Mesenteric fat pad (tissue), 1 donor: ENCODE results near the gene SMAD3. TPM values are rescaled to one million over a fixed set of nuclear protein-coding genes. Genes with fewer than 3 reads are reported as not detected.

Source experiments
- DNase-seq: peaks from one replicate; pipeline ENCODE4 v3.0.0-alpha.2; 2020; ENCODE audit warnings: low spot score
- total RNA-seq: library from RNA; stranded (reverse); fragmentation: NEBNext Ultra II Directional; extraction: Animal tissue kit (Norgen Biotek cat#: 25700); gene quantifications from one replicate; pipeline ENCODE4 v1.2.1, GENCODE V29; 2021
- donor health status: DM: yes; HTN: yes; CAD: no.

Gene SMAD3
- total RNA-seq, 1 donor from 2014 or later = 71.9 TPM

DNA sequence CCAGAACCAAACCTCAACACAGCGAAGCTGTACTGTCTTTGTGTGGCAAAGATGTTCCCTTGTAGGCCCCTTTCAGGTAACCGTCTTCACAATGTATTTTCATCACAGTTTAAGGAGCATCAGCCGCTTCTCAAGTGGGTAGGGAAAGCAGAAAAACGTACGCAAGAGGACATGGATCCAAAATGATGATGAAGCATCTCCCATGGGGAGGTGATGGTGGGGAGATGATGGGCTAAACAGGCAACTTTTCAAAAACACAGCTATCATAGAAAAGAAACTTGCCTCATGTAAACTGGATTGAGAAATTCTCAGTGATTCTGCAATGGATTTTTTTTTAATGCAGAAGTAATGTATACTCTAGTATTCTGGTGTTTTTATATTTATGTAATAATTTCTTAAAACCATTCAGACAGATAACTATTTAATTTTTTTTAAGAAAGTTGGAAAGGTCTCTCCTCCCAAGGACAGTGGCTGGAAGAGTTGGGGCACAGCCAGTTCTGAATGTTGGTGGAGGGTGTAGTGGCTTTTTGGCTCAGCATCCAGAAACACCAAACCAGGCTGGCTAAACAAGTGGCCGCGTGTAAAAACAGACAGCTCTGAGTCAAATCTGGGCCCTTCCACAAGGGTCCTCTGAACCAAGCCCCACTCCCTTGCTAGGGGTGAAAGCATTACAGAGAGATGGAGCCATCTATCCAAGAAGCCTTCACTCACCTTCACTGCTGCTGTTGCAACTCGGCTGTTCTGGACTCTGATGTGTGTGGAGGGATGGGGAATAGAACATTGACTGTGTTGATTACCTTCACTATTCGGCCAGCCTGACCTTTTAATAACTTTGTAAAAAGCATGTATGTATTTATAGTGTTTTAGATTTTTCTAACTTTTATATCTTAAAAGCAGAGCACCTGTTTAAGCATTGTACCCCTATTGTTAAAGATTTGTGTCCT is 129.0 kb downstream of the SMAD3 start:
- no peak for DNase-seq

DNA sequence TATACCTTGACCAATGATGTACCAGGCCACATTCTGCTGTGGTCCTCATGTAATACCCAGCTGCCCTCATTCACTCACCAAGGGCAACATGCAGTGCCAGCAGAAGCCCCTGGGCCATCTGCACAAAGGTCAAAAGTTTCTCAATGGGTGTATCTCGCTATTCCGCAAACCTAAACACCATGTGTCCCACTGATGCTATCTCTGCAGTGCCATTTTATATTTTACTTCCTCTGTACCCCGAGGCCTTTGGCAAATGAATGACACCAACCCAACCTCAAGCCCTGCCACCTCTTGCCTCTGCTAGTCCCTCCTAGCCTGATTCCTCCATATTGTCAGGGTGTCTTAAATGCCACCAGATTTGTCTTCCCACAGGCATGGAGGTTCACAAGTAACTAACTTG is 129.9 kb downstream of the SMAD3 start:
- DNase-seq = no peak

- no peak for DNase-seq
These were observed 130.8 kb downstream of the SMAD3 start for GRCh38 chr15:67196222-67196621.

DNA sequence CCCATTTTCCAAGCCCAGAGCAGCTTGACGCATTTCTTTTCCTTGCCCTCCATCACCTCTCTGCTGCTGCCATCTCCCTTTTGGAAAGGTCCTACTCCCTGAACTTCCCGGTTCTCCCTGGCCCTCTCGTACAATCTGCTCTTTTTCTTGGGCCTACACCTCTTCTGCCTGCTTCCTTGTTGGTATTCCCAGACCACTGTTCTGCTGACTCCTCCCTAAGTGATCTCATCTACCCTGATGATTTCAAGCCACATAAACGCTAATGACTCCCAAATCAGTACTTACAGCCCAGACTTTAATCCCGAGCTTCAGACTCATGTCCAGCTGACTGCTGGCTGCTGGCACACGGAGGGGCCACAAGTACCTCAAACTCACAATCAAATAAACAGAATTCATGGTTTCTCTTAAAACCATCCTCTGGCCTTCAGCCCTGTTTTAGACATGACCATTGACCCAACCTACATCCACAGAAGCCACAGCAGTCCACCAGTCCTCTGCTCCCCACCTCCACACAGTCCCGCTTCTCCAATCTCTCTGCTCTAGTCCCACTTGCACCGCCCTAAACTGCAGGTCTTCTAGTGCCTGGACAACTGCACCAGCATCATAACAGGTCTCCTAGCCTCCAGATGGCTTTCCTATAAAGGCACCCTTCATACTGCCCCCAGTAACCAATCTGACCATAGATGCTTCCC is 131.4 kb downstream of the SMAD3 start:
- no peak for DNase-seq

DNA sequence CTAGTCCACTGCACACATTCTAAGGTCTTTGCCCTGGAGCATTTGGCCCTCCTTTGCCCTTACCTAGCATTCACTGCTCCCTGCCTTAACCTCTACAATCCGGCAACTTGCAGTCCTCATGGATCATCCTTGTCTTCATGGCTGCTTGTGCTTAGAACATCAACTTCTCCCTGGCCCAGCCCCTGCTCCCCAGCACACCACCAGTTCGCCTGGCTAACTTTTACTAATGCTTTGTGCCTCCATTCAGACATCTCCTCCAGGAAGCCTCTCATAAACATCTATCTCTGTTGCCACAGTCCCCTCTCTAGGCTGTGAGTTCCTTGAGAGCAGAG is 131.9 kb downstream of the SMAD3 start:
- DNase-seq = no peak

DNA sequence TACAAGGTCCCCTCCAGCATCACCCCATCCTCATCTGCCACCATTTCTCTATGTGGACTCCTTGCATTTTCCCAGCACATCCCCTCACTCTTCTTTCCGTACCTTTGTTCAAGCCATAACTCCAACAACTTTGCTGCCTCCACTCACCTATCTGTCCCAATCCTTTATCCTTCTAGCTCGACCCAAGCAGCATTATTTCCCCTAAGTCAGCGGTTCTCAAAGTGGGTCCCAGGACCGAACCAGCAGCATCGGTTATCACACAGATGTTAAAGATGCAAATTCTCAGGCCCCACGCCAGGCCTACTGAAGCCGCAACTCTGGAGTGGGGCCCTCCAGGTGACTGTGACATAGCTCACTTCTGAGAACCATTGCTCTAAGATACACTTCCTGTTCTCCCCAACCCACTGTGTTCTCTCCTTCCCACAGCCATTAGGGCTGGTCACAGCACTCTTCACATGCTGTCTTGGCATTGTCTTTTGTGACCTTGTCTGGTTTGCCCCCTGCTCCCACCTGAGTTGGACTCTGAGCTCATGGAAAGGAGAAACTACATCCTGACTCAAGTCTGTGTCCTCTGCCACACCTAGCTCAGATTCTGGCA is 132.9 kb downstream of the SMAD3 start:
- DNase-seq = no peak

DNA sequence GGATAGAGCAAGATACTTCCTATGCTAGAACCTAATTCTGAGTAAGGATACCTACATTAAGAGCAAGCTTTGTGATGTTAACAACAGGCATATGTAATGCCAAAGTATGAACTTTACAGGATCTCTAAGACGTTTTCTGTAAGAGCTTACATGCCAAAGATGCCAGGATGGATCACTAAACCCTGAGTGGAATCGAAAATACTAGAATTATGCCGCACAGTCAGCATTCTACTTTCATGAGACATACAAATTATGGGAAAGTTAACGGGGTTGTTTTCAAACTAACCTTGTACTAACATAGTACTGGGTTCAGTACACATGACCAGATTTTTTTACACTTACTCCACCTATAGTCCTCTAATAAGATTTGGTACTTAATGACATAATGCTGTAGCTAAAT is 134.0 kb downstream of the SMAD3 start:
- DNase-seq = no peak

DNA sequence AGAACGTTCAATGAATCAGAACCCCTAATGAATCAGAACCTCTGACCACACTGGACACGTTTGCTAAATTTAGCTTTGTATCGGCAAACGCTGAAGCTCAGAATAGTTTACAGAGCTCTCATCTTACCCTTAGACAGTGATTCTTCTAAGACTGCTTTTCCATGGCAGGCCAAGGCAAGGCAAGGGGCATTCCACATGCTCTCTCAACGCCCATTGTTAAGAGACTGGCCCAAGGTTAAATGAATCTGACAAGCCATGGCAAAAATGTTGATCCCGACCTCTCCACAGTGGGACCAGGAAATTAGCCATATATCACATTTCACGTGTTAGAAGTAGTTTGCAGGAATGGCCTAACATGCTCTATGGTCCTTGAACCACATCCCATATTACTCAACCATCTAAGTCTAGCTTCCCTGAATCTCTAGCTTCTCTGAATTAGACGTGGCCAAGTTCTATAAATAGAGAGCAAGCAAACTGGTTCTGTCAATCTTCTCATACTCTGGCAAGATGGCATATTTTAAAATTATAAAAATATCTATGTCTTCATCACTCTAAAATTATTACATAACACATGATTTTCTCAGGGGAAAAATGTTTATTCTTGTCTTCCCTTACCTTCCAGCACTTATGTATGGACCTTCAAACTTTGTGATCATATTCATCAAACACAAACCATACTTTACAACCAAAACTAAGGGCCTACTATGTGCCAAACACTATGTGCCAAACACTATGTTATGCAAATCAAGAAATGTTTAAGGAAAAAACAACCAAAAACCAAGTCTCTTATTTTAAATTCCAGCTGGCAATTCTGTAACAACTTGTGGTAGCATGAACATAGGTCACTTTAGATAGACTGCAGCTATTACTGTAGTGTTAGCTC is 134.7 kb downstream of the SMAD3 start:
- DNase-seq = no peak

- no peak for DNase-seq
These were observed 135.7 kb downstream of the SMAD3 start for GRCh38 chr15:67201136-67201535.

DNA sequence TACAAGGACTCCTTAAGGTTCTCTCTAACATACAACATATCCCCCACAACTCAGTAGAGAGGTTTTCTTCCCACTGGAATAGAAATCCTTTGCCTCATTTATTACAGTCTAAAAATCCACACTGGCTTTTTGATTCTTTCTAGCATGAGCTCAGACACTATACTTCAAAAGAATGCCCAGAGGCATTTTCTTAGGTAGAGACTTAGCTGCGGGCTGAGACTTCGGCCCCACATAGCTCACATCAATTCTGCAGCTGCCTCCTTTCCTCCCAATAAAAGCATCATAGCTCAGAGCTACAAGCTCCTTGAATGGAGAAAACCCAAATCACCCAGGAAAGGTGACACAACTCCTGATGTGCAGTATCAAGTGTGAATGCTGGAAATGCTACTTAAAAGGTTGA is 136.7 kb downstream of the SMAD3 start:
- no peak for DNase-seq

DNA sequence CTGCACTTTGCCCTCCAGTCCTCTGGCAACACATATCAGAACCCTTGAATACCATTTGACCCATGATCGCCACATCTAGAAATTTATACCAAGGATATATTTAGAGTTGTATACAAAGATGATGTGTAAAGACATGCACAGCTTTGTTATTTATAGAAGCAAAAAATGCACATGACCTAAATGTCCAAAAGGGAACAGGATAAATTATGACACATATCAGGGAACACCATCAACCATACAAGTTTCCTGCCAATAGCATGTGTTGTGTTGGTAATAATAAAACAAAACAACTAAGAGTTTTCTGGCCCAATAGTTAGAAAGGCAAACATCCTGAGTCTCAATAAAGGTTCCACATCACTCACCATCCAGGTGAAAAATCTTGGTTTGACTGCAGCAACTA is 137.6 kb downstream of the SMAD3 start:
- DNase-seq = no peak

DNA sequence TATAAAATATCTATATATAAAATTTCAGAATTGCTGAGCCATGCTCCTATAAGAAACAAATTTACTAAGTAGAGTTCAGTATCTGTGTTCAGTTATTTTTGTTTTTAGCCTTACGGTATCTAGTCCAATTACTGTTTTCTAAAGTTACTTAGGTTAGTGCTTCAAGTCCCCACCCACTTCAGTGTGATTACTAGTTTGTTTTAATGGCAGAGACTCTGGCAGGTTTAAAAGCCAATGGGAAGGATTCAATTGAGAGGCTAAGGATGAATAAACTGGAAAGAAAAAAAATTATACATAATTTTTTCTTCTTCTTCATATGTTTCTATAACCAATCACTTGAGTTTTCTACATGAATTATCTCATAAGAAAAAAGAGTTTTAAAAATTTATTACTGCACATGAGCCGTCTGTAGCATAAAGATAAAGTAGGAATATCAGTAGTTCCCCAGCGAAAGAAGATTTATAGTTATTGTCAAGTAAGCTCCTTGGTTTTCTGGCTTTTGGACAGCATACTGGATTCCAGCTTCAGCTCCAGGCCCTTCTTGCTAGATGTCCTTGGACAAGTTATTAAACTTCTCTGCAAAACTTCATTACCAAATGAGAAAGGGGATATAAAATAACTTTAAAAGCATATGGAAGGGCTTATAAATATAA is 142.3 kb downstream of the SMAD3 start:
- DNase-seq = no peak

GRCh38 chr15:67208396-67208795 is 143.0 kb downstream of the SMAD3 start:
- DNase-seq = no peak

- DNase-seq = no peak
These were observed 145.3 kb downstream of the SMAD3 start for GRCh38 chr15:67210555-67211168.

GRCh38 chr15:67212684-67213367 is 147.4 kb downstream of the SMAD3 start:
- DNase-seq = no peak

- no peak for DNase-seq
These were observed 149.7 kb downstream of the SMAD3 start for GRCh38 chr15:67215102-67215501.

DNA sequence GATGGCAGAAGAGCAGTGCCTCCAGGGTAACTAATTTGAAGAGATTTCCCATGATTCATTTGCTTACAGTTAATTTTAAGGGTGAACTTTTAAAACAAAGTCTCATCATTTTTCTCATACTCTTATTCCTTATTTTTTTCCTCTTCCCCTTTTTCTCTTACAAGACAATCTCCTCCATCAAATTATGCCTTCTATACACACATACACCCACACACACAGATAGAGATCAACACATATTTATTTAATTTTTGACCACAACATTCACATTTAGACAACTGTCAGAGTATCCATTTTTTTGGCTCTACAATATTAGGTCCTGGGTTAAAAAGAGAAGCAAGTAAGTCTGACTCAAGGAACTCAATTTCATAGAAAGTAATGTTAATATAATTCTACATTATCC is 151.5 kb downstream of the SMAD3 start:
- DNase-seq = no peak

- no peak for DNase-seq
These were observed 153.0 kb downstream of the SMAD3 start for GRCh38 chr15:67218428-67218827.

DNA sequence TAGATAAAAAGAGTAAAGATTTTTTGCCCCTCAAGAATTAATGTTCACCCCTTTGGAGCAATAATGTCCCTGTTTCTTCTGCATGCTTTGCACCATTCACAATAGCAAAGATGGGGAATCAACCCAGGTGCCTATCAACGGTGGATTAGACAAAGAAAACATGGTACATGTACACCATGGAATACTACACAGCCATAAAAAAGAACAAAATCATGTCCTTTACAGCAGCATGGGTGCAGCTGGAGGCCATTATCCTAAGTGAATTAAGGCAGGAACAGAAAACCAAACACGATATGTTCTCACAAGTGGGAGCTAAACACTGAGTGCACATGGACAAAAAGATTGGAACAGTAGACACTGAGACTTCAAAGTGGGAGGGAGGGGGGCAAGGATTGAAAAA is 153.9 kb downstream of the SMAD3 start:
- DNase-seq = no peak

- no peak for DNase-seq
These were observed 159.5 kb downstream of the SMAD3 start for GRCh38 chr15:67224889-67225288.
